IMR-90 (cell line): Measurements from ENCODE around the gene FBXL7. TPM values are rescaled to one million over a fixed set of nuclear protein-coding genes. Genes with fewer than 3 reads are reported as not detected.

ENCODE experiments used
- ATAC-seq: fragments of 200-7000 bp; cut with Tn5 transposase; 2 replicates; pipeline ENCODE4 v1.9.1; 2020; ENCODE audit warnings: low read depth, mild to moderate bottlenecking, moderate library complexity
- BruUV-seq: library from RNA; stranded (reverse); fragments of 400-500 nt; replicated peaks from 2 replicates; lab custom pipeline; 2021; lab: Mats Ljungman, UMichigan
- CTCF ChIA-PET: fragments of 300-600 bp; formaldehyde crosslinking; extraction: SDS; loops from one replicate; lab custom pipeline; 2021; ENCODE audit warnings: antibody characterized with exemption; lab: Yijun Ruan, JAX
- POLR2A ChIA-PET: fragments of 300-600 bp; sonication (Branson Sonifier 250); formaldehyde crosslinking; loops from one replicate; lab custom pipeline; 2022; ENCODE audit warnings: antibody characterized with exemption; ENCODE audit not compliant: unreplicated experiment; lab: Charles Lee
- DNase-seq: peaks from one replicate; pipeline ENCODE4 v3.0.0; 2013
- H2AFZ ChIP-seq: replicated peaks from 2 replicates; pipeline ENCODE3; 2013; ENCODE audit warnings: low read length, mild to moderate bottlenecking; ENCODE audit not compliant: poor library complexity
- H2AK5ac ChIP-seq: 2 replicates; pipeline ENCODE4 v1.6.1; 2013; ENCODE audit warnings: low read depth, low read length, inconsistent platforms
- H2AK9ac ChIP-seq: replicated peaks from 2 replicates; pipeline ENCODE3; 2013; ENCODE audit warnings: mild to moderate bottlenecking, low read depth, low read length, moderate library complexity; ENCODE audit not compliant: poor library complexity
- H2BK120ac ChIP-seq: 2 replicates; pipeline ENCODE4 v1.6.1; 2013; ENCODE audit warnings: low read depth, low read length, inconsistent platforms
- H2BK15ac ChIP-seq: 3 replicates; pipeline ENCODE4 v1.6.1; 2013; ENCODE audit warnings: low read depth, low read length, inconsistent platforms
- H2BK20ac ChIP-seq: 2 replicates; pipeline ENCODE4 v1.6.1; 2013; ENCODE audit warnings: low read depth, mild to moderate bottlenecking, inconsistent platforms, low read length, moderate library complexity
- H2BK5ac ChIP-seq: 2 replicates; pipeline ENCODE4 v1.6.1; 2013; ENCODE audit warnings: mild to moderate bottlenecking, low read depth, low read length, inconsistent platforms; ENCODE audit not compliant: poor library complexity, severe bottlenecking
- H3K14ac ChIP-seq: replicated peaks from 2 replicates; pipeline ENCODE4 v1.6.1; 2013; ENCODE audit warnings: low read depth, low read length, inconsistent platforms
- H3K18ac ChIP-seq: 2 replicates; pipeline ENCODE4 v1.6.1; 2013; ENCODE audit warnings: low read depth, low read length, control low read depth
- H3K23ac ChIP-seq: 2 replicates; pipeline ENCODE4 v1.6.1; 2013; ENCODE audit warnings: low read depth, low read length, inconsistent platforms
- H3K27ac ChIP-seq: 2 replicates; pipeline ENCODE4 v1.5.1; 2013; ENCODE audit warnings: mild to moderate bottlenecking, control low read depth, low read length; ENCODE audit not compliant: insufficient read depth
- H3K27me3 ChIP-seq: 2 replicates; pipeline ENCODE4 v1.6.1; 2013; ENCODE audit warnings: low read length; ENCODE audit not compliant: control insufficient read depth, insufficient read depth
- H3K36me3 ChIP-seq: 2 replicates; pipeline ENCODE4 v1.6.1; 2013; ENCODE audit warnings: low read length, mixed read lengths; ENCODE audit not compliant: control insufficient read depth, insufficient read depth
- H3K4ac ChIP-seq: 2 replicates; pipeline ENCODE4 v1.6.1; 2013; ENCODE audit warnings: low read depth, low read length, inconsistent platforms
- H3K4me1 ChIP-seq: 2 replicates; pipeline ENCODE4 v1.6.1; 2013; ENCODE audit warnings: low read length, mixed read lengths; ENCODE audit not compliant: control insufficient read depth, insufficient read depth
- H3K4me2 ChIP-seq: 2 replicates; pipeline ENCODE4 v1.6.1; 2013; ENCODE audit warnings: low read depth, mild to moderate bottlenecking, control low read depth, low read length, moderate library complexity
- H3K4me3 ChIP-seq: 2 replicates; pipeline ENCODE4 v1.5.1; 2013; ENCODE audit warnings: low read depth, mild to moderate bottlenecking, control low read depth, low read length, moderate library complexity; ENCODE audit not compliant: insufficient read depth
- H3K56ac ChIP-seq: 2 replicates; pipeline ENCODE4 v1.6.1; 2013; ENCODE audit warnings: low read length, inconsistent platforms; ENCODE audit not compliant: insufficient read depth; ENCODE audit errors: extremely low read depth
- H3K79me1 ChIP-seq, 2 experiments: 2 replicates each; pipeline ENCODE4 v1.6.1; 2013; ENCODE audit warnings: low read length in 2 of 2, inconsistent platforms in 1 of 2, low read depth in 1 of 2
- H3K9ac ChIP-seq: 2 replicates; pipeline ENCODE4 v1.6.1; 2013; ENCODE audit warnings: low read depth, low read length, control low read depth
- H3K9me1 ChIP-seq: 2 replicates; pipeline ENCODE4 v1.6.1; 2013; ENCODE audit warnings: low read length, inconsistent platforms; ENCODE audit not compliant: insufficient read depth
- H3K9me3 ChIP-seq: 2 replicates; pipeline ENCODE4 v1.6.1; 2013; ENCODE audit warnings: low read length; ENCODE audit not compliant: control insufficient read depth, insufficient read depth
- H4K20me1 ChIP-seq: 2 replicates; pipeline ENCODE4 v1.6.1; 2013; ENCODE audit warnings: low read length, inconsistent platforms; ENCODE audit not compliant: insufficient read depth
- H4K5ac ChIP-seq: 2 replicates; pipeline ENCODE4 v1.6.1; 2013; ENCODE audit warnings: mild to moderate bottlenecking, low read depth, low read length, control low read depth
- H4K8ac ChIP-seq, 2 experiments: 2 replicates each; pipeline ENCODE4 v1.6.1; 2013; ENCODE audit warnings: low read depth in 2 of 2, low read length in 2 of 2, control low read depth in 1 of 2, inconsistent platforms in 1 of 2
- H4K91ac ChIP-seq: 2 replicates; pipeline ENCODE4 v1.6.1; 2013; ENCODE audit warnings: low read depth, low read length, inconsistent platforms; ENCODE audit not compliant: insufficient read depth
- BHLHE40 ChIP-seq: fragments of 150-350 bp; IDR thresholded peaks from 2 replicates; pipeline ENCODE4 v1.6.1; 2016; ENCODE audit warnings: mild to moderate bottlenecking, low read depth, low read length
- CHD1 ChIP-seq: IDR thresholded peaks from 2 replicates; pipeline ENCODE4 v1.6.1; 2012; ENCODE audit warnings: low read depth, low read length, improper control_type of control experiment
- FOS ChIP-seq: fragments of 150-350 bp; IDR thresholded peaks from 2 replicates; pipeline ENCODE4 v1.6.1; 2016; ENCODE audit warnings: low read depth, low read length
- MAFK ChIP-seq: IDR thresholded peaks from 2 replicates; pipeline ENCODE4 v1.6.1; 2012; ENCODE audit warnings: low read depth, low read length, improper control_type of control experiment
- MXI1 ChIP-seq: IDR thresholded peaks from 2 replicates; pipeline ENCODE4 v1.6.1; 2012; ENCODE audit warnings: low read depth, mild to moderate bottlenecking, low read length, moderate library complexity, borderline replicate concordance
- NFE2L2 ChIP-seq: fragments of 150-350 bp; IDR thresholded peaks from 2 replicates; pipeline ENCODE4 v1.6.1; 2016; ENCODE audit warnings: low read depth, mild to moderate bottlenecking, low read length
- RFX5 ChIP-seq: IDR thresholded peaks from 2 replicates; pipeline ENCODE4 v1.8.0; 2012; ENCODE audit warnings: low read depth, mild to moderate bottlenecking, low read length, moderate library complexity
- SMC3 ChIP-seq: fragments of 150-350 bp; IDR thresholded peaks from 2 replicates; pipeline ENCODE4 v1.6.1; 2016; ENCODE audit warnings: low read depth, mild to moderate bottlenecking, antibody characterized with exemption, low read length, moderate library complexity
- WGBS, 2 experiments: methylation state at CpG; one replicate each; pipeline versions ENCODE4 v1.1.5 to v1.1.7; 2013; ENCODE audit warnings: missing lambda C conversion rate in 2 of 2; ENCODE audit not compliant: insufficient read length in 1 of 2; ENCODE audit errors: extremely low coverage in 2 of 2; 5-methylcytosine and 5-hydroxymethylcytosine counted together
- dilution Hi-C: fragments of 300-500 bp; cut with HindIII; formaldehyde crosslinking; loops from one replicate; pipeline ENCODE4 v1.14.3; 2018; ENCODE audit warnings: low sequenced_read_pairs; ENCODE audit not compliant: unreplicated experiment
- in situ Hi-C: fragments of 300-500 bp; cut with MboI; formaldehyde crosslinking; loops from 3 replicates; pipeline ENCODE4 v1.14.3; 2019; ENCODE audit warnings: low sequenced_read_pairs, inconsistent platforms, mixed read lengths
- intact Hi-C: fragments of 100-400 bp; cut with micrococcal nuclease; formaldehyde crosslinking; loops from 2 replicates; pipeline ENCODE4 v1.10.0; 2022
- polyA plus RNA-seq, 3 experiments: library from polyadenylated mRNA; depleted of rRNA; stranded (reverse); fragments of >200 nt; gene quantifications; 2 replicates each; pipeline ENCODE4 v1.2.3, GENCODE V29; 2012; ENCODE audit warnings: low replicate concordance in 1 of 3
- total RNA-seq: library from RNA; depleted of rRNA; stranded (reverse); fragments of >200 nt; gene quantifications from 2 replicates; pipeline ENCODE4 v1.2.3, GENCODE V29; 2012
- TF ChIP-seq, protein P1 (sequence below): fragments of 150-350 bp; IDR thresholded peaks from 2 replicates; pipeline ENCODE4 v1.6.1; 2016; ENCODE audit warnings: low read depth, mild to moderate bottlenecking, low read length, moderate library complexity, borderline replicate concordance
- TF ChIP-seq, protein P2 (sequence below): conservative IDR thresholded peaks from 2 replicates; pipeline ENCODE4 v1.5.1; 2012; ENCODE audit warnings: mild to moderate bottlenecking, low read depth, low read length, improper control_type of control experiment

FBXL7 gene
- total and polyA plus RNA-seq, 2 of the 4 experiments (the other 2 are of a cell fraction): 4.1 to 10.2 TPM

DNA sequence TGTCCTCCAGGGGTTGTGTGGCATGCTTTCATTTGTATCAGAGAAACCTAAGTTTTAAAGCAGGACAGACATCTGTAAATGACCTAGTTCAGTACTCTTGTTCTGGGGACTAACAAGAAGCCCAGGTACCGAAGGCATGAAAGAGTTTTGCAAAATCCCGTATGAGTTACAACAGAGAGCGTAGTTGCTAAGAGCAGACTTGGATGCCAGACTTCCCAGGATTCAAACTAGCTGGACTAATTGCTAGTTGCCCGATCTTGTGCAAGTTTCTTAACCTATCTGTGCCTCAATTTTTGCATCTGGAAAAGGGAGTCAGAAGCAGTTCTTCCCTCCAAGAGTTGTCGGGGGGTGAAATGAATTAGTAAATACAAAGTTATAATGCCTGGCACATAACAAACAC is 20.9 kb downstream of the FBXL7 start:
- Histone ChIP-seq H3K23ac (no peak overlapping the region), H3K36me3 (peaks cover 3% of the 10 kb centered on the region; the same call in 1 of the 2 replicates), H3K4me1 (peaks cover 4% of the 10 kb centered on the region; the same call in 1 of the 2 replicates), H3K9ac (no peak overlapping the region), H4K20me1 (peaks cover under 1% of the 10 kb centered on the region; the same call in 1 of the 2 replicates), H3K79me1 (peaks cover 28 to 47% of the 10 kb centered on the region in 2 experiments), H2AFZ (no peak overlapping the region), H3K14ac (no peak overlapping the region), H4K8ac (no peak overlapping the region), H3K27ac (no peak overlapping the region), H4K91ac (no peak overlapping the region), H2AK5ac (no peak overlapping the region), H2BK15ac (no peak overlapping the region), H3K27me3 (no peaks in the 10 kb centered on the region), H2BK5ac (no peak overlapping the region), H3K4me2 (no peak overlapping the region; the same call in 1 of the 2 replicates), H3K9me3 (no peaks in the 10 kb centered on the region), H3K9me1 (peaks cover 5% of the 10 kb centered on the region; the same call in 1 of the 2 replicates), H4K5ac (no peak overlapping the region), H3K4me3 (no peak overlapping the region), H3K4ac (no peak overlapping the region), H3K18ac (no peak overlapping the region), H3K56ac (no peak overlapping the region), H2BK20ac (no peak overlapping the region), H2AK9ac (no peak overlapping the region), H2BK120ac (no peak overlapping the region)
- WGBS, 2 experiments: no CpG with 5 or more reads among the region's 5 CpGs
- dilution Hi-C loops: no loop called here
- CTCF ChIA-PET: no interaction called here
- in situ Hi-C loops: loop anchor here (25.0 kb wide), 1 partner anchor 809 kb away; no protein-coding TSS in a partner anchor
- DNase-seq (no peak), ATAC-seq (no peak)
- intact Hi-C loops: no loop called here
- TF ChIP-seq, protein P1, sequence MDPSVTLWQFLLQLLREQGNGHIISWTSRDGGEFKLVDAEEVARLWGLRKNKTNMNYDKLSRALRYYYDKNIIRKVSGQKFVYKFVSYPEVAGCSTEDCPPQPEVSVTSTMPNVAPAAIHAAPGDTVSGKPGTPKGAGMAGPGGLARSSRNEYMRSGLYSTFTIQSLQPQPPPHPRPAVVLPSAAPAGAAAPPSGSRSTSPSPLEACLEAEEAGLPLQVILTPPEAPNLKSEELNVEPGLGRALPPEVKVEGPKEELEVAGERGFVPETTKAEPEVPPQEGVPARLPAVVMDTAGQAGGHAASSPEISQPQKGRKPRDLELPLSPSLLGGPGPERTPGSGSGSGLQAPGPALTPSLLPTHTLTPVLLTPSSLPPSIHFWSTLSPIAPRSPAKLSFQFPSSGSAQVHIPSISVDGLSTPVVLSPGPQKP: no peak
- TF ChIP-seq FOS: no peak
- no peak for TF ChIP-seq RFX5
- TF ChIP-seq NFE2L2: no peak
- TF ChIP-seq CHD1: no peak
- no peak for TF ChIP-seq SMC3
- no peak for TF ChIP-seq BHLHE40
- TF ChIP-seq, protein P2, sequence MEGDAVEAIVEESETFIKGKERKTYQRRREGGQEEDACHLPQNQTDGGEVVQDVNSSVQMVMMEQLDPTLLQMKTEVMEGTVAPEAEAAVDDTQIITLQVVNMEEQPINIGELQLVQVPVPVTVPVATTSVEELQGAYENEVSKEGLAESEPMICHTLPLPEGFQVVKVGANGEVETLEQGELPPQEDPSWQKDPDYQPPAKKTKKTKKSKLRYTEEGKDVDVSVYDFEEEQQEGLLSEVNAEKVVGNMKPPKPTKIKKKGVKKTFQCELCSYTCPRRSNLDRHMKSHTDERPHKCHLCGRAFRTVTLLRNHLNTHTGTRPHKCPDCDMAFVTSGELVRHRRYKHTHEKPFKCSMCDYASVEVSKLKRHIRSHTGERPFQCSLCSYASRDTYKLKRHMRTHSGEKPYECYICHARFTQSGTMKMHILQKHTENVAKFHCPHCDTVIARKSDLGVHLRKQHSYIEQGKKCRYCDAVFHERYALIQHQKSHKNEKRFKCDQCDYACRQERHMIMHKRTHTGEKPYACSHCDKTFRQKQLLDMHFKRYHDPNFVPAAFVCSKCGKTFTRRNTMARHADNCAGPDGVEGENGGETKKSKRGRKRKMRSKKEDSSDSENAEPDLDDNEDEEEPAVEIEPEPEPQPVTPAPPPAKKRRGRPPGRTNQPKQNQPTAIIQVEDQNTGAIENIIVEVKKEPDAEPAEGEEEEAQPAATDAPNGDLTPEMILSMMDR: no peak
- no peak for TF ChIP-seq MAFK
- no peak for TF ChIP-seq MXI1
- POLR2A ChIA-PET: no interaction called here
- BruUV-seq: no TSS peak
